T-cell (primary cell): ENCODE data around the gene KIAA1614. TPM values are rescaled to one million over a fixed set of nuclear protein-coding genes. Genes with fewer than 3 reads are reported as not detected.

Source experiments
- ATAC-seq, 4 experiments: fragments of 200-7000 bp in 3 of 4; fragments of 150-1000 bp in 1 of 4; cut with Tn5 transposase; replicated peaks in 1 of 4; 1 replicate in 3 of 4; 2 replicates in 1 of 4; pipeline ENCODE4 v1.10.0; 2021; ENCODE audit warnings: moderate library complexity in 3 of 4, mild to moderate bottlenecking in 2 of 4, moderate number of reproducible peaks in 1 of 4
- CTCF ChIA-PET, 2 donors: fragments of 300-600 bp; sonication (Branson Sonifier 250); formaldehyde crosslinking; loops; one replicate each; lab custom pipeline; 2022; ENCODE audit warnings: antibody characterized with exemption in 2 of 2; lab: Charles Lee
- POLR2A ChIA-PET, 2 donors: fragments of 300-600 bp; sonication (Branson Sonifier 250); formaldehyde crosslinking; loops; one replicate each; lab custom pipeline; 2022; ENCODE audit warnings: antibody characterized with exemption in 2 of 2; lab: Charles Lee
- DNase-seq, 35 experiments: peaks; one replicate each; pipeline versions ENCODE4 v3.0.0 to v3.0.0-alpha.2; 2013 to 2023
- H3K27ac ChIP-seq: one replicate; pipeline ENCODE4 v1.5.1; 2013; ENCODE audit warnings: low read length
- H3K27me3 ChIP-seq, 2 experiments: replicated peaks in 1 of 2; 1 replicate in 1 of 2; 2 replicates in 1 of 2; pipeline versions ENCODE4 v1.6.1 to v1.7.0; 2013; ENCODE audit warnings: low read length in 1 of 2, mixed read lengths in 1 of 2; ENCODE audit not compliant: control insufficient read depth in 2 of 2, insufficient read depth in 2 of 2; ENCODE audit errors: extremely low read depth in 1 of 2
- H3K36me3 ChIP-seq, 2 donors: 1 replicate in 1 of 2; 2 replicates in 1 of 2; pipeline versions ENCODE4 v1.6.1 to v1.7.0; 2013; ENCODE audit warnings: low read length in 1 of 2; ENCODE audit not compliant: control insufficient read depth in 2 of 2, insufficient read depth in 1 of 2; ENCODE audit errors: extremely low read depth in 1 of 2
- H3K4me1 ChIP-seq, 2 experiments: 1 replicate in 1 of 2; 2 replicates in 1 of 2; pipeline versions ENCODE4 v1.6.1 to v1.7.0; 2013; ENCODE audit warnings: low read length in 2 of 2, mixed read lengths in 1 of 2; ENCODE audit not compliant: insufficient read depth in 2 of 2, control insufficient read depth in 1 of 2; ENCODE audit errors: extremely low read depth in 1 of 2
- H3K4me3 ChIP-seq, 2 donors: 1 replicate in 1 of 2; 2 replicates in 1 of 2; pipeline versions ENCODE4 v1.5.1 to v1.7.0; 2013; ENCODE audit warnings: mild to moderate bottlenecking in 2 of 2, low read length in 1 of 2, moderate library complexity in 1 of 2; ENCODE audit not compliant: control insufficient read depth in 1 of 2; ENCODE audit errors: extremely low read depth in 1 of 2
- H3K9me3 ChIP-seq: 2 replicates; pipeline ENCODE4 v1.7.0; 2013
- H3K27ac Mint-ChIP-seq, 2 donors: one replicate each; pipeline ENCODE4 v1.8.0; 2020 to 2021; ENCODE audit warnings: mild to moderate bottlenecking in 2 of 2, mixed read lengths in 2 of 2
- H3K27me3 Mint-ChIP-seq, 2 donors: one replicate each; pipeline ENCODE4 v1.8.0; 2021 to 2022; ENCODE audit warnings: mixed read lengths in 2 of 2
- H3K36me3 Mint-ChIP-seq: one replicate; pipeline ENCODE4 v1.8.0; 2021; ENCODE audit warnings: mixed read lengths
- H3K4me1 Mint-ChIP-seq, 3 donors: one replicate each; pipeline ENCODE4 v1.8.0; 2020 to 2022; ENCODE audit warnings: mixed read lengths in 3 of 3, mild to moderate bottlenecking in 1 of 3
- H3K4me3 Mint-ChIP-seq, 3 donors: one replicate each; pipeline ENCODE4 v1.8.0; 2020 to 2022; ENCODE audit warnings: mild to moderate bottlenecking in 3 of 3, mixed read lengths in 3 of 3, moderate library complexity in 3 of 3
- H3K9me3 Mint-ChIP-seq, 3 donors: one replicate each; pipeline ENCODE4 v1.8.0; 2020 to 2022; ENCODE audit warnings: mixed read lengths in 3 of 3
- WGBS: methylation state at CpG from one replicate; pipeline ENCODE4 v1.1.5; 2013; ENCODE audit warnings: missing lambda C conversion rate; ENCODE audit not compliant: insufficient coverage; 5-methylcytosine and 5-hydroxymethylcytosine counted together
- total RNA-seq, 35 experiments: library from RNA in 6 of 35; stranded (reverse) in 6 of 35; fragments of 120-200 nt in 1 of 35; gene quantifications; one replicate each; pipeline versions ENCODE4 v1.2.1 to v1.2.4 and lab custom pipeline; 2013 to 2026

KIAA1614 gene
- total RNA-seq, 5 donors from 2014 or later (not counting 1 experiment from before 2014, with no cell fraction given) = 0.05 to 0.38 (median 0.20) TPM

DNA sequence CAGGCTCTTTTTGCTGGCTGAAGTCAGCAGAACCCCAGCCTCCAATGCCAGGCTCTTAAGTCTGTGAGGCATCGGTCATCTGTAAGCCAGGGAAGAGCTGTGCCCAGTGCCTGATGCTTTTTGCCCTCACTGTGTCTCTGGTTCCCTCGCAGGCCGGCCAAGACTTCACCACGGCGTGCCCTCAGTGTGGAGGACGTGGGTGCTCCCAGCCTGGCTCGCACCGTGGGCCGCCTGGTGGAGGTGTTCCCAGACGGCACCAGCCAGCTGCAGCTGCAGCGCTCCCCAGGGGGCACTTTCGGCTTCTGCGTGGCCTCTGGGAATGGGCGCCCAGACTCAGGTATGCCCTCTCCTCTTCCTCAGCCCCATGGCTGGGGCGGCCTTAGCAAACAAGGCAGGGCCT, 32.5 kb downstream of the KIAA1614 start:
- H3K36me3 ChIP-seq = peaks cover 0 to under 1% of the 10 kb centered on the region in 2 donors
- H3K27ac ChIP-seq = no peak overlapping the region
- ATAC-seq = no peak
- no peaks in the 10 kb centered on the region for H3K4me1 Mint-ChIP-seq
- H3K4me3 Mint-ChIP-seq = no peak overlapping the region
- H3K27me3 Mint-ChIP-seq = no peaks in the 10 kb centered on the region
- H3K4me3 ChIP-seq = no peak overlapping the region
- WGBS = 92% methylated on average over 10 of the region's 15 CpGs
- peaks cover 5 to 12% (median 9%) of the 10 kb centered on the region in 3 donors for H3K9me3 Mint-ChIP-seq
- H3K4me1 ChIP-seq = no peaks in the 10 kb centered on the region
- H3K9me3 ChIP-seq = peaks cover 5% of the 10 kb centered on the region
- no peak for DNase-seq
- H3K27me3 ChIP-seq = peaks cover 0 to 3% of the 10 kb centered on the region in 2 experiments
- peaks cover 37% of the 10 kb centered on the region for H3K36me3 Mint-ChIP-seq
- ChIA-PET POLR2A (no interaction called here), CTCF (no interaction called here)
- H3K27ac Mint-ChIP-seq = no peak overlapping the region

DNA sequence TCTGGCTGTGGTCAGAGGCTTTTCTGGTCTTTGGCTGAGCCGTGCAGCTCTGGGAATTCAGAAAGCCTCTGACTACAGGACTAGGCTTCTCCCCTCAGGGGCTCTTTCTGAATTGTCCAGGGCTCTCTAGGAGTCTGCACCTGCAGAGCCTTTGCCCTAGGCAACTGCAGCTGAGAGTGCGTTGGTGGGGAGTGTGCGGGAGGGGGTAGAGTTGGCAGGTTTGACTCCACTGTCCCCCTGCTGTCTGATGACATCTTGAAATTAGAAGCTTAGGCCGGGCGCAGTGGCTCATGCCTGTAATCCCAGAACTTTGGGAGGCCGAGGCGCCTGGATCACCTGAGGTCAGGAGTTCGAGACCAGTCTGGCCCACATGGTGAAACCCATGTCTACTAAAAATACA, 32.9 kb downstream of the KIAA1614 start:
- WGBS = 88% methylated on average over 7 of the region's 8 CpGs
- no peak overlapping the region for H3K4me3 Mint-ChIP-seq
- CTCF ChIA-PET = no interaction called here

DNA sequence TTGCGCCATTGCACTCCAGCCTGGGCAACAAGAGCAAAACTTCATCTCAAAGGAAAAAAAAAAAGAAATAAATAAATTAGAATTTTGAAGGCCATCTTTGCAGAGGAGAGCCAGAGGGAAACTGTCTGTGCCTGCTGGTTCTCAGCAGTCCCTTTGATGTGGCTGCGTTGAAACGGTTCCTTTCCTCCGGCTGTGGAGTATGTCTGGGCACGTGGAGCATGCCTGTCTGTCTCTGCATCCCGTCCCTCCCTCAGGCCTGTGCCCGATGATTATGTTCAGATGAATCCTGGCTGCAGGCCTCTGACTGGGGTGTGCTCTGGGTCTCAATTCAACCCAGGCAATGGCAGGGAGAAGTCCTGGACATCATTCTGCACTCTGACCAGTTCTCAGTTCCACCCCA, 33.4 kb downstream of the KIAA1614 start:
- CTCF ChIA-PET = no interaction called here
- H3K4me3 ChIP-seq = no peak overlapping the region

More for the DNA sequence above, 32.9 kb downstream of the KIAA1614 start:
- Mint-ChIP-seq H3K27me3 (no peaks in the 10 kb centered on the region), H3K9me3 (peaks cover 5 to 12% (median 9%) of the 10 kb centered on the region in 3 donors), H3K27ac (no peak overlapping the region), H3K36me3 (peaks cover 38% of the 10 kb centered on the region), H3K4me1 (no peaks in the 10 kb centered on the region)
- Histone ChIP-seq H3K4me1 (no peaks in the 10 kb centered on the region), H3K36me3 (peaks cover 0 to 4% of the 10 kb centered on the region in 2 donors), H3K27me3 (peaks cover 0 to 3% of the 10 kb centered on the region in 2 experiments), H3K27ac (no peak overlapping the region), H3K9me3 (peaks cover 5% of the 10 kb centered on the region), H3K4me3 (peak overlapping the region in 1 of 2 donors; percentile 6)
- POLR2A ChIA-PET = no interaction called here
- DNase-seq = no peak
- ATAC-seq = no peak

DNA sequence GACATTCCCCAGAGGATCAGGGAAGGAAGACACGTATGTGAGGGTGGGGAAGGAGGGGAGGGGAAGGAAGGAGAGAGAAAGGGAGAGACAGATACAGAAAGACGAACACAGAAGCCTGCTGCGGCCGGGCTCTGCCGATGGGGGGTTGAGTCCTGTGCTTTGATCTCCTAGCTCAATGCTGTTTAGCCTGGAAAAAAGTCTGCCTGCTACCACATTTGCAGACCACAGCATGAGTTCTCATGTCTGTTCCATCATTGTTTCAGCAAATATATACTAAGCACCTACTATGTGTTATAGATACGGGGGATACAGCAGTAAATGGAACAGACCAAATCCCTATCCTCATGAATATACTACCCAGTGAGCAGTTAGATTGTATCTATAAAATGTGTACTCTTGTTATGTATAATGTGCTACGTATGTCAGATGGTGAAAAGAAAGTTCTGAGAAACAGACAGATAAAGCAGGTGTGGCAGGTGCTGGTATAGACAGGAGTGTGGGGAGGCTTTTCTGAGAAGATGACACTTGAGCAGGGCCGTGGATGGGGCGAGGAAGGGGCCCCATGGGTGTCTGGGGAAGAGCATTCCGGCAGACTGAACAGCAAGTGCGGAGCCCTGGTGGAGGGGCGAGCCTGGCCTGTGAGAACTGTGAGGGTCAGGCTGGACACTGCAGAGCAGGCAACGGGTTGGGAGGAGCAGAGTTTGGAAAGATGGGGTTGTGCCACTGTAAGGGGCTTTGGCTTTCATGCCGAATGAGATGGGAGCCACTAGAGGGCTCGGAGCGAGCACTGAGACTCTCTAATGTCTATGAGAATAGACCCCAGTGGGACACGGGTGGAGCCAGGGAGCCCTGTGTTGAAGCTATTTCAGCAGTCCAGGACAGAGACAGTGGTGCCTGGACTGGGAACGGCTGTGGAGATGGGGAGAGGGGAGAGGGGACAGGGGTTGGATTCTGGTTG, 34.1 kb downstream of the KIAA1614 start:
- ChIA-PET CTCF (no interaction called here), POLR2A (no interaction called here)
- Mint-ChIP-seq H3K9me3 (peaks cover 5 to 12% (median 9%) of the 10 kb centered on the region in 3 donors), H3K4me3 (peak overlapping the region in 1 of 3 donors; percentile 10), H3K4me1 (no peaks in the 10 kb centered on the region), H3K36me3 (peaks cover 41% of the 10 kb centered on the region), H3K27me3 (no peaks in the 10 kb centered on the region), H3K27ac (no peak overlapping the region)
- H3K27ac ChIP-seq = no peak overlapping the region
- WGBS = 61% methylated on average over 12 of the region's 18 CpGs
- DNase-seq (no peak), ATAC-seq (no peak)
- peaks cover 0 to 5% of the 10 kb centered on the region in 2 donors for H3K36me3 ChIP-seq
- no peaks in the 10 kb centered on the region for H3K4me1 ChIP-seq
- peaks cover 0 to 3% of the 10 kb centered on the region in 2 experiments for H3K27me3 ChIP-seq
- no peak overlapping the region for H3K4me3 ChIP-seq
- peaks cover 5% of the 10 kb centered on the region for H3K9me3 ChIP-seq

More for the DNA sequence above, 33.4 kb downstream of the KIAA1614 start:
- no peak for ATAC-seq
- POLR2A ChIA-PET = no interaction called here
- Histone ChIP-seq H3K9me3 (peaks cover 5% of the 10 kb centered on the region), H3K4me1 (no peaks in the 10 kb centered on the region), H3K27ac (no peak overlapping the region), H3K36me3 (peaks cover 0 to 5% of the 10 kb centered on the region in 2 donors), H3K27me3 (peaks cover 0 to 3% of the 10 kb centered on the region in 2 experiments)
- 20% methylated on average over 1 of the region's 7 CpGs for WGBS
- no peak overlapping the region for H3K27ac Mint-ChIP-seq
- peaks cover 5 to 12% (median 9%) of the 10 kb centered on the region in 3 donors for H3K9me3 Mint-ChIP-seq
- no peaks in the 10 kb centered on the region for H3K27me3 Mint-ChIP-seq
- no peak for DNase-seq
- H3K36me3 Mint-ChIP-seq = peaks cover 41% of the 10 kb centered on the region
- H3K4me1 Mint-ChIP-seq = no peaks in the 10 kb centered on the region
- H3K4me3 Mint-ChIP-seq = no peak overlapping the region

DNA sequence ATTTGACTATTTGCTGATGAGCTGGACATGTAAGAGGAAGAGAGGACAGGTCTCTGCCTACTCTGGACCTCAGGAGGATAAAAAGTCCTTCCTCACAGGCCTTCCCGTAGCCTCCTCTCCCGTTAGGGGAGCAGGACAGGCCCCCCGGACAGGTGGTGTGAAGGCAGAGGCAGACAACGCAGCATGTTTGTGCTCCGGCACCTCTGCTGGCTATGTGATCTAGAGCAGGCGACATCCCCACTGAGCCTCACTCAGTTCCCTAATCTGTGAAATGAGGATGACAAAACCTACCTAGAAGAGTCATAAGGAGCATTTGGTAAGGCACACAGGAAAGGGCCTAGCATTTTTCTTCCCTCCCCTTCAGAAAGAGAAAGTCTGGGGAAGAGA, 34.8 kb downstream of the KIAA1614 start:
- Histone ChIP-seq H3K4me1 (no peaks in the 10 kb centered on the region), H3K27me3 (peaks cover 0 to 3% of the 10 kb centered on the region in 2 experiments), H3K4me3 (no peak overlapping the region), H3K9me3 (peaks cover 5% of the 10 kb centered on the region), H3K36me3 (peaks cover 0 to 5% of the 10 kb centered on the region in 2 donors), H3K27ac (no peak overlapping the region)
- WGBS = 87% methylated on average over 5 of the region's 6 CpGs
- Mint-ChIP-seq H3K4me1 (no peaks in the 10 kb centered on the region), H3K4me3 (no peak overlapping the region), H3K27ac (no peak overlapping the region), H3K9me3 (peaks cover 5 to 12% (median 9%) of the 10 kb centered on the region in 3 donors), H3K27me3 (no peaks in the 10 kb centered on the region), H3K36me3 (peaks cover 41% of the 10 kb centered on the region)
- DNase-seq = no peak
- ChIA-PET POLR2A (no interaction called here), CTCF (no interaction called here)
- ATAC-seq = no peak

DNA sequence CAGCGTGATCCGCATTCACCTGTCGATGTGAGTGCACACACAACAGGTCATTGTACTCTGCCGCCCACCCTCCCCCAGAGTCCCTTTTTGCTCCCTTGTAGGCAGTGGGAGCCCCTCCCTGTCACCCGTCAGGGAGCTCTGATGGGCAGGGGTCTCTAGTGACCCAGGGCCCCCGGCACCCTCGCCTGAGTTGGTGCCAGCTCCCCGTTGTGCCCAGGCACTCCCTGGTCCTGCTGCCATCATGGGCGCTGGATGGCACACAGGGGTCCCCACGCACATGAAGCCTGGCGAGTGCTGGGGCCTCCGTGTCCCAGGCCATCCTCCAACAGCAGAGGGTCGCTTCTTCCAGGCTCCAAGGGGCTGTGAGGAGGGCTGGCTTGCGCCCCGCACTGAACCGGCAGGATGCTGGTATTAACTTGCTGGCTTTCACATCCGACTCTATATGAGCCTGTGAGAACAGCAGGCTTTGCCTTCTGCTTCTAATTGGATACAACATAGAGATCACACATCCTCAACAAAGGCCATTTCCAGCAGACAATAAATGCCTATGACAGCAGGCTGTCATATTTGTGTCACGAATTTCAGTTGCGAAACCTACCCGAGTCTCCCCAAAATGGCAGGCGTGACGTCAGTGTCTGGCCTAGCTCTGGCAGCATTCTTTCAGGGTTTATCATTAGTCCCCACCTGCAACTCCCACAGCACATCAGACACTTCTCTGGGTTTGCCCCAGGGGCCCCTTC, 35.4 kb downstream of the KIAA1614 start:
- WGBS = 95% methylated on average over 18 of the region's 22 CpGs
- Mint-ChIP-seq H3K9me3 (peaks cover 5 to 12% (median 9%) of the 10 kb centered on the region in 3 donors), H3K36me3 (peaks cover 41% of the 10 kb centered on the region), H3K4me3 (no peak overlapping the region), H3K27ac (no peak overlapping the region), H3K27me3 (no peaks in the 10 kb centered on the region), H3K4me1 (no peaks in the 10 kb centered on the region)
- ATAC-seq (no peak), DNase-seq (no peak)
- ChIA-PET CTCF (interaction anchor here in 1 of 2 donors (0.6 kb wide), 1 partner anchor 469 kb away, joined by 4 read pairs; no protein-coding TSS in a partner anchor), POLR2A (no interaction called here)
- Histone ChIP-seq H3K27me3 (peaks cover 0 to 3% of the 10 kb centered on the region in 2 experiments), H3K36me3 (peaks cover 0 to 5% of the 10 kb centered on the region in 2 donors), H3K9me3 (peaks cover 5% of the 10 kb centered on the region), H3K4me3 (no peak overlapping the region), H3K27ac (no peak overlapping the region), H3K4me1 (no peaks in the 10 kb centered on the region)
